Mucosa of descending colon (tissue), 3 donors: ENCODE data around the gene SPP2. TPM values are rescaled to one million over a fixed set of nuclear protein-coding genes. Genes with fewer than 3 reads are reported as not detected.

Experiments used
- ATAC-seq: fragments of 200-7000 bp; cut with Tn5 transposase; one replicate; pipeline ENCODE4 v1.9.1; 2020; ENCODE audit warnings: mild to moderate bottlenecking, moderate library complexity
- DNase-seq, 3 donors: peaks; one replicate each; pipeline ENCODE4 v3.0.0-alpha.2; 2020
- H3K36me3 ChIP-seq: fragments of 200-600 bp; one replicate; pipeline ENCODE4 v1.8.0; 2021; ENCODE audit warnings: low read depth, mild to moderate bottlenecking
- H3K4me1 ChIP-seq: fragments of 200-600 bp; one replicate; pipeline ENCODE4 v1.8.0; 2021; ENCODE audit warnings: low read depth, mild to moderate bottlenecking
- H3K4me3 ChIP-seq: fragments of 200-600 bp; one replicate; pipeline ENCODE4 v1.8.0; 2021; ENCODE audit warnings: mild to moderate bottlenecking
- H3K9me3 ChIP-seq: fragments of 200-600 bp; one replicate; pipeline ENCODE4 v1.8.0; 2021; ENCODE audit warnings: mild to moderate bottlenecking
- intact Hi-C, 2 donors: fragments of 100-400 bp; cut with DNase I in 1 of 2; cut with micrococcal nuclease in 1 of 2; formaldehyde crosslinking; loops; one replicate each; pipeline versions ENCODE4 v1.11.0 to v1.11.1; 2022; cut with DNase I, micrococcal nuclease
- total RNA-seq, 3 donors: library from RNA; stranded (reverse); fragmentation: NEBNext Ultra II Directional in 2 of 3; extraction: Animal tissue kit (Norgen Biotek cat#: 25700) in 2 of 3; gene quantifications; one replicate each; pipeline versions ENCODE4 v1.2.1 to v1.2.4, GENCODE V29; 2021 to 2023
- TF ChIP-seq, protein P1 (sequence below): fragments of 200-600 bp; IDR thresholded peaks from one replicate; pipeline ENCODE4 v1.8.0; 2022; ENCODE audit warnings: antibody characterized with exemption, mild to moderate bottlenecking
- donor health status: DM: no; HTN: no; CAD: no; lungs with moderate emphysema.
- donor health status: DM: no; HTN: no; CAD: no.
- donor health status: DM: no; HTN: yes; CAD: no.

The SPP2 gene
- total RNA-seq, 3 donors from 2014 or later: not detected

GRCh38 chr2:234116010-234116409 is 65.5 kb downstream of the SPP2 start:
- DNase-seq: no peak
- no peak for ATAC-seq
- TF ChIP-seq, protein P1, sequence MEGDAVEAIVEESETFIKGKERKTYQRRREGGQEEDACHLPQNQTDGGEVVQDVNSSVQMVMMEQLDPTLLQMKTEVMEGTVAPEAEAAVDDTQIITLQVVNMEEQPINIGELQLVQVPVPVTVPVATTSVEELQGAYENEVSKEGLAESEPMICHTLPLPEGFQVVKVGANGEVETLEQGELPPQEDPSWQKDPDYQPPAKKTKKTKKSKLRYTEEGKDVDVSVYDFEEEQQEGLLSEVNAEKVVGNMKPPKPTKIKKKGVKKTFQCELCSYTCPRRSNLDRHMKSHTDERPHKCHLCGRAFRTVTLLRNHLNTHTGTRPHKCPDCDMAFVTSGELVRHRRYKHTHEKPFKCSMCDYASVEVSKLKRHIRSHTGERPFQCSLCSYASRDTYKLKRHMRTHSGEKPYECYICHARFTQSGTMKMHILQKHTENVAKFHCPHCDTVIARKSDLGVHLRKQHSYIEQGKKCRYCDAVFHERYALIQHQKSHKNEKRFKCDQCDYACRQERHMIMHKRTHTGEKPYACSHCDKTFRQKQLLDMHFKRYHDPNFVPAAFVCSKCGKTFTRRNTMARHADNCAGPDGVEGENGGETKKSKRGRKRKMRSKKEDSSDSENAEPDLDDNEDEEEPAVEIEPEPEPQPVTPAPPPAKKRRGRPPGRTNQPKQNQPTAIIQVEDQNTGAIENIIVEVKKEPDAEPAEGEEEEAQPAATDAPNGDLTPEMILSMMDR: no peak
- Histone ChIP-seq H3K4me1 (no peaks in the 10 kb centered on the region), H3K9me3 (no peaks in the 10 kb centered on the region), H3K36me3 (no peaks in the 10 kb centered on the region), H3K4me3 (no peak overlapping the region)
- intact Hi-C loops: no loop called here

DNA sequence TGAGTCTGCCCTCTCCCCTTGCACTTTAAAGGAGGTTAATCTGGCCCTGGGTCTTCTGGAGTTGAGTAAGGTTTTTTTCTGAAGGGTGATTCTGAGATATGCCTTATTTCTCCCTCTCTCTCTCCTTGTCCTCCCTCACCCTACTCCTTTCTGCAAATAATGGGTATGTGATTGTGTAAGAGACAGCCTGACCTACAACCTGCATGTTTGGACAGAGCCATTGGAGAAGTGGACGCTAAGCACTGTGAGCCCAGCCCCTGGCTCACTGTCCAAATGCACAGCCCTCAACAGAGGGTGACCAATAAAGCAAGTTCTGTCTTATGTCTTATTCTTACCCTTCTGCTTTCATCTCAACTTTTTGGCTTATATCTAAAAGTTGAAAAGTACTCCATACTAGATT is 71.5 kb downstream of the SPP2 start:
- H3K4me3 ChIP-seq: no peak overlapping the region
- TF ChIP-seq, protein P1: no peak
- DNase-seq (no peak), ATAC-seq (no peak)
- H3K36me3 ChIP-seq: no peaks in the 10 kb centered on the region
- no peaks in the 10 kb centered on the region for H3K9me3 ChIP-seq
- no peaks in the 10 kb centered on the region for H3K4me1 ChIP-seq
- intact Hi-C loops: no loop called here

- H3K36me3 ChIP-seq: no peaks in the 10 kb centered on the region
- H3K4me3 ChIP-seq: no peak overlapping the region
- no peaks in the 10 kb centered on the region for H3K9me3 ChIP-seq
- TF ChIP-seq, protein P1: no peak
- no peaks in the 10 kb centered on the region for H3K4me1 ChIP-seq
- intact Hi-C loops: no loop called here
- DNase-seq (no peak), ATAC-seq (no peak)
Observed at GRCh38 chr2:234125451-234126145, 75.1 kb downstream of the SPP2 start.

- intact Hi-C loops: no loop called here
- H3K9me3 ChIP-seq: no peaks in the 10 kb centered on the region
- DNase-seq (no peak), ATAC-seq (no peak)
- no peak overlapping the region for H3K4me3 ChIP-seq
- H3K4me1 ChIP-seq: no peaks in the 10 kb centered on the region
- TF ChIP-seq, protein P1: no peak
- H3K36me3 ChIP-seq: no peaks in the 10 kb centered on the region
Observed at GRCh38 chr2:234126146-234126470, 75.6 kb downstream of the SPP2 start.

Other genes with a start within 250 kb of the SPP2 start
- gene HJURP, start 196.2 kb upstream of the SPP2 start, total RNA-seq: 1 to 10 TPM; 1.7 to 9.8 (median 3.6) TPM
- gene TRPM8, start 133.3 kb upstream of the SPP2 start, total RNA-seq: not detected